Calu3 (cell line): ENCODE results near the gene KCNIP4. TPM values are rescaled to one million over a fixed set of nuclear protein-coding genes. Genes with fewer than 3 reads are reported as not detected.
A peak's percentile ranks its signal among the peaks of the same experiment; 100 is the strongest.

Experiments used
- BruUV-seq: library from RNA; stranded (reverse); fragments of 400-500 nt; replicated peaks from 2 replicates; lab custom pipeline; 2021; lab: Mats Ljungman, UMichigan
- CTCF ChIA-PET: fragments of 300-600 bp; sonication (Branson Sonifier 250); formaldehyde crosslinking; loops from one replicate; lab custom pipeline; 2022; ENCODE audit warnings: antibody characterized with exemption; lab: Charles Lee
- DNase-seq: peaks from one replicate; pipeline ENCODE4 v3.0.0; 2022
- H3K27ac Mint-ChIP-seq: one replicate; pipeline ENCODE4 v1.8.0; 2022; ENCODE audit warnings: mixed read lengths; ENCODE audit not compliant: unreplicated experiment
- H3K27me3 Mint-ChIP-seq: one replicate; pipeline ENCODE4 v1.8.0; 2022; ENCODE audit warnings: mixed read lengths; ENCODE audit not compliant: unreplicated experiment
- H3K36me3 Mint-ChIP-seq: one replicate; pipeline ENCODE4 v1.8.0; 2022; ENCODE audit warnings: mild to moderate bottlenecking, moderate library complexity, mixed read lengths; ENCODE audit not compliant: insufficient read depth, unreplicated experiment
- H3K4me1 Mint-ChIP-seq: one replicate; pipeline ENCODE4 v1.8.0; 2022; ENCODE audit warnings: mild to moderate bottlenecking, low read depth, mixed read lengths; ENCODE audit not compliant: unreplicated experiment
- H3K4me3 Mint-ChIP-seq: one replicate; pipeline ENCODE4 v1.8.0; 2022; ENCODE audit warnings: mild to moderate bottlenecking, low read depth, moderate library complexity, mixed read lengths; ENCODE audit not compliant: unreplicated experiment
- H3K9me3 Mint-ChIP-seq: one replicate; pipeline ENCODE4 v1.8.0; 2022; ENCODE audit warnings: low read depth, mixed read lengths; ENCODE audit not compliant: unreplicated experiment
- intact Hi-C: fragments of 100-400 bp; cut with micrococcal nuclease; formaldehyde crosslinking; loops from one replicate; pipeline ENCODE4 v1.10.0; 2022; ENCODE audit not compliant: unreplicated experiment
- total RNA-seq: library from RNA; stranded (reverse); gene quantifications from 2 replicates; pipeline ENCODE4 v1.2.3, GENCODE V29; 2022
- TF ChIP-seq, protein P1 (sequence below): fragments of 200-600 bp; IDR thresholded peaks from one replicate; pipeline ENCODE4 v1.8.0; 2022; ENCODE audit warnings: antibody characterized with exemption; ENCODE audit not compliant: unreplicated experiment

The KCNIP4 gene
- total RNA-seq, 1 experiment from 2014 or later: not detected

GRCh38 chr4:21768349-21769310 lies 179.9 kb downstream of the KCNIP4 start:
- Mint-ChIP-seq H3K9me3 (peaks cover 3% of the 10 kb centered on the region), H3K36me3 (peaks cover 6% of the 10 kb centered on the region), H3K4me1 (peaks cover 30% of the 10 kb centered on the region), H3K27ac (peak overlapping the region; percentile 88), H3K27me3 (peaks cover 16% of the 10 kb centered on the region), H3K4me3 (no peak overlapping the region)
- CTCF ChIA-PET: no interaction called here
- BruUV-seq: no TSS peak
- TF ChIP-seq, protein P1, sequence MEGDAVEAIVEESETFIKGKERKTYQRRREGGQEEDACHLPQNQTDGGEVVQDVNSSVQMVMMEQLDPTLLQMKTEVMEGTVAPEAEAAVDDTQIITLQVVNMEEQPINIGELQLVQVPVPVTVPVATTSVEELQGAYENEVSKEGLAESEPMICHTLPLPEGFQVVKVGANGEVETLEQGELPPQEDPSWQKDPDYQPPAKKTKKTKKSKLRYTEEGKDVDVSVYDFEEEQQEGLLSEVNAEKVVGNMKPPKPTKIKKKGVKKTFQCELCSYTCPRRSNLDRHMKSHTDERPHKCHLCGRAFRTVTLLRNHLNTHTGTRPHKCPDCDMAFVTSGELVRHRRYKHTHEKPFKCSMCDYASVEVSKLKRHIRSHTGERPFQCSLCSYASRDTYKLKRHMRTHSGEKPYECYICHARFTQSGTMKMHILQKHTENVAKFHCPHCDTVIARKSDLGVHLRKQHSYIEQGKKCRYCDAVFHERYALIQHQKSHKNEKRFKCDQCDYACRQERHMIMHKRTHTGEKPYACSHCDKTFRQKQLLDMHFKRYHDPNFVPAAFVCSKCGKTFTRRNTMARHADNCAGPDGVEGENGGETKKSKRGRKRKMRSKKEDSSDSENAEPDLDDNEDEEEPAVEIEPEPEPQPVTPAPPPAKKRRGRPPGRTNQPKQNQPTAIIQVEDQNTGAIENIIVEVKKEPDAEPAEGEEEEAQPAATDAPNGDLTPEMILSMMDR: peak; percentile 39
- DNase-seq: peak; percentile 38
- intact Hi-C loops: loop anchor here (1.0 to 5.0 kb wide), 3 partner anchors 256 to 1351 kb away; no protein-coding TSS in a partner anchor

GRCh38 chr4:21765810-21766407 lies 182.7 kb downstream of the KCNIP4 start:
- TF ChIP-seq, protein P1: peak; percentile 46
- Mint-ChIP-seq H3K4me3 (no peak overlapping the region), H3K27me3 (peaks cover 16% of the 10 kb centered on the region), H3K9me3 (no peaks in the 10 kb centered on the region), H3K4me1 (peaks cover 18% of the 10 kb centered on the region), H3K36me3 (peaks cover 6% of the 10 kb centered on the region), H3K27ac (no peak overlapping the region)
- intact Hi-C loops: loop anchor here (5.0 kb wide), 1 partner anchor 1349 kb away; no protein-coding TSS in a partner anchor
- no TSS peak for BruUV-seq
- CTCF ChIA-PET: no interaction called here
- DNase-seq: peak; percentile 49

GRCh38 chr4:21763855-21764254 lies 184.7 kb downstream of the KCNIP4 start:
- Mint-ChIP-seq H3K9me3 (no peaks in the 10 kb centered on the region), H3K4me3 (no peak overlapping the region), H3K36me3 (no peaks in the 10 kb centered on the region), H3K4me1 (peaks cover 18% of the 10 kb centered on the region), H3K27ac (no peak overlapping the region), H3K27me3 (peaks cover 16% of the 10 kb centered on the region)
- CTCF ChIA-PET: no interaction called here
- intact Hi-C loops: no loop called here
- DNase-seq: no peak
- TF ChIP-seq, protein P1: no peak
- no TSS peak for BruUV-seq

DNA sequence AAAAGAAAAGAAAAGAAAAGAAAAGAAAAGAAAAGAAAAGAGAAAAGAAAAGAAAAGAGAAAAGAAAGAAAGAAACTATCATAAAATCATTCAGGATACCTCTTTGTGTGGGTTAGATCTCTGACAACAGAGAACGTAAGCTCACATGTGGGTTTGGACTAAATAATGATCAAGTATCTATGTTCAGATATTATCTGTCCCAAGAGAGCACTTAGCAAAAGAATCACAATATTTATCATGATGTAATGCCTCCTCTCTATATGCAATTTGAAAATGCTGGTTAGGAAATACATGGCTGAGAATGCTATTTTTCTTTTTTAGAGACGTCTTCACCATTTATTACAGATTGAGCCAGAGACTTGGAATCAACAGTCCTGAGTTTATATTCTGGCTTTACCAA lies 191.3 kb downstream of the KCNIP4 start:
- no peak overlapping the region for H3K4me3 Mint-ChIP-seq
- no peak overlapping the region for H3K27ac Mint-ChIP-seq
- no TSS peak for BruUV-seq
- TF ChIP-seq, protein P1: no peak
- no peaks in the 10 kb centered on the region for H3K36me3 Mint-ChIP-seq
- H3K27me3 Mint-ChIP-seq: no peaks in the 10 kb centered on the region
- intact Hi-C loops: no loop called here
- DNase-seq: no peak
- peaks cover 12% of the 10 kb centered on the region for H3K4me1 Mint-ChIP-seq
- CTCF ChIA-PET: no interaction called here
- no peaks in the 10 kb centered on the region for H3K9me3 Mint-ChIP-seq
